ENCODE measurements around the gene PARN.

The PARN gene

DNA sequence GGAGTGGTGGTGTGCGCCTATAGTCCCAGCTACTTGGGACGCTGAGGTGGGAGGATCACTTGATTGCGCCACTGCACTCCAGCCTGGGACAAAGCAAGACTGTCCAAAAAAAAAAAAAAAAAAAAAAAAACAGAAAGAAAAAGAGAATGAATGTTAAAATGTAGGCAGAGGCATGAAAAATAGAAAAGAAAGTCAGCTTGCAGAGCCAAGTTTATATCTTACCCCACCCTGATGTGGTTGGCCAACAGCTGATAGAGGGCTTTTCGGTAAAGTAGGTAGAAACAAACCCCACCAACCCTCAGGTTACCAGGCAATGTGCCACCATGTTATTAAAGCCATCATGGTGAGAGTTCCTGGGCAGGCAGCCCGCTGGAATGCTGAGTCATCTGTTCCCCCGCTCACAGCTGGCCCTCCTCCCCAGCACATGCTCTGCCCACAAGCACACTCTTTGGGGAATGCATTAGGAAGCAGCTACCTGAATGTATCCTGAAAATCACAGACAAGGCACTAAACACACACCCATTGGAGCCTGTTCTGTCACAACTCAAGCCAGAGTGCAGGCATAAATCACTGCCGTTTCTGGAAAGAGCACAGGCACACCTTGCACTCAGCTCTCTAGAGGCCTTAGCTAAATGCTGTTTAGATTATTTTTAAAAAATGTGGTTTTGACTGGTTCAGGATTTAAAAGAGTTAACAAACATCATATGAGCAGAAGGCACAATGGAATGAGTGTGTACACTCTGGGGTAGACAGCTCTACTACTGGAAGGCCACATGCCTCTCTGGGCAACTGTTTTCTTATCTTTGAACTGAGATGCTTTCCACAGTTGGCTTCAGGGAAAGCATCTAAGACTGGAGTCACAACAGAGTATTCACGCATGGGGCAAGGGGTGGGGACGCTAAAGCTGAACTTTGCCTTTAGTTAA, 128.5 kb downstream of the PARN start:
- Histone ChIP-seq H3K9me3 (ENCODE audit: control insufficient read depth, insufficient read depth, low read length) (no peaks in the 10 kb centered on the region), H3K27ac (ENCODE audit: low read length) (no peak overlapping the region), H3K4me3 (ENCODE audit: low read length) (no peak overlapping the region), H3K27me3 (ENCODE audit: control insufficient read depth, insufficient read depth, low read length) (no peaks in the 10 kb centered on the region), H3K36me3 (ENCODE audit: control insufficient read depth, insufficient read depth, low read length) (no peaks in the 10 kb centered on the region), H3K4me1 (ENCODE audit: control insufficient read depth, insufficient read depth, low read length) (peaks cover 8% of the 10 kb centered on the region)
- no CpG with 5 or more reads among the region's 9 CpGs for WGBS (ENCODE audit: insufficient coverage, insufficient read length)
- DNase-seq (ENCODE audit: low read depth, low spot score): no peak

- Histone ChIP-seq H3K4me1 (ENCODE audit: control insufficient read depth, insufficient read depth, low read length) (peaks cover 8% of the 10 kb centered on the region), H3K27ac (ENCODE audit: low read length) (no peak overlapping the region), H3K36me3 (ENCODE audit: control insufficient read depth, insufficient read depth, low read length) (no peaks in the 10 kb centered on the region), H3K27me3 (ENCODE audit: control insufficient read depth, insufficient read depth, low read length) (no peaks in the 10 kb centered on the region), H3K9me3 (ENCODE audit: control insufficient read depth, insufficient read depth, low read length) (no peaks in the 10 kb centered on the region), H3K4me3 (ENCODE audit: low read length) (no peak overlapping the region)
- DNase-seq (ENCODE audit: low read depth, low spot score): no peak
- no CpG with 5 or more reads among the region's 2 CpGs for WGBS (ENCODE audit: insufficient coverage, insufficient read length)
Observed at GRCh38 chr16:14500791-14501190, 129.3 kb downstream of the PARN start.

- Histone ChIP-seq H3K4me3 (ENCODE audit: low read length) (no peak overlapping the region), H3K9me3 (ENCODE audit: control insufficient read depth, insufficient read depth, low read length) (no peaks in the 10 kb centered on the region), H3K27ac (ENCODE audit: low read length) (no peak overlapping the region), H3K36me3 (ENCODE audit: control insufficient read depth, insufficient read depth, low read length) (no peaks in the 10 kb centered on the region), H3K27me3 (ENCODE audit: control insufficient read depth, insufficient read depth, low read length) (no peaks in the 10 kb centered on the region), H3K4me1 (ENCODE audit: control insufficient read depth, insufficient read depth, low read length) (peaks cover 8% of the 10 kb centered on the region)
- no peak for DNase-seq (ENCODE audit: low read depth, low spot score)
- WGBS (ENCODE audit: insufficient coverage, insufficient read length): no CpG with 5 or more reads among the region's 3 CpGs
Observed at GRCh38 chr16:14499110-14499509, 130.9 kb downstream of the PARN start.

- no peak for DNase-seq (ENCODE audit: low read depth, low spot score)
- Histone ChIP-seq H3K9me3 (ENCODE audit: control insufficient read depth, insufficient read depth, low read length) (no peaks in the 10 kb centered on the region), H3K4me3 (ENCODE audit: low read length) (no peak overlapping the region), H3K36me3 (ENCODE audit: control insufficient read depth, insufficient read depth, low read length) (no peaks in the 10 kb centered on the region), H3K27ac (ENCODE audit: low read length) (no peak overlapping the region), H3K4me1 (ENCODE audit: control insufficient read depth, insufficient read depth, low read length) (peaks cover 8% of the 10 kb centered on the region), H3K27me3 (ENCODE audit: control insufficient read depth, insufficient read depth, low read length) (no peaks in the 10 kb centered on the region)
- WGBS (ENCODE audit: insufficient coverage, insufficient read length): no CpG with 5 or more reads among the region's 7 CpGs
Observed at GRCh38 chr16:14497245-14498082, 132.6 kb downstream of the PARN start.

GRCh38 chr16:14496786-14497185, 133.3 kb downstream of the PARN start:
- Histone ChIP-seq H3K4me1 (ENCODE audit: control insufficient read depth, insufficient read depth, low read length) (peaks cover 4% of the 10 kb centered on the region; the same call in 1 of the 2 replicates), H3K4me3 (ENCODE audit: low read length) (no peak overlapping the region), H3K27me3 (ENCODE audit: control insufficient read depth, insufficient read depth, low read length) (no peaks in the 10 kb centered on the region), H3K36me3 (ENCODE audit: control insufficient read depth, insufficient read depth, low read length) (no peaks in the 10 kb centered on the region), H3K27ac (ENCODE audit: low read length) (no peak overlapping the region), H3K9me3 (ENCODE audit: control insufficient read depth, insufficient read depth, low read length) (no peaks in the 10 kb centered on the region)
- 100% methylated on average over 3 of the region's 7 CpGs for WGBS (ENCODE audit: insufficient coverage, insufficient read length)
- no peak for DNase-seq (ENCODE audit: low read depth, low spot score)

DNA sequence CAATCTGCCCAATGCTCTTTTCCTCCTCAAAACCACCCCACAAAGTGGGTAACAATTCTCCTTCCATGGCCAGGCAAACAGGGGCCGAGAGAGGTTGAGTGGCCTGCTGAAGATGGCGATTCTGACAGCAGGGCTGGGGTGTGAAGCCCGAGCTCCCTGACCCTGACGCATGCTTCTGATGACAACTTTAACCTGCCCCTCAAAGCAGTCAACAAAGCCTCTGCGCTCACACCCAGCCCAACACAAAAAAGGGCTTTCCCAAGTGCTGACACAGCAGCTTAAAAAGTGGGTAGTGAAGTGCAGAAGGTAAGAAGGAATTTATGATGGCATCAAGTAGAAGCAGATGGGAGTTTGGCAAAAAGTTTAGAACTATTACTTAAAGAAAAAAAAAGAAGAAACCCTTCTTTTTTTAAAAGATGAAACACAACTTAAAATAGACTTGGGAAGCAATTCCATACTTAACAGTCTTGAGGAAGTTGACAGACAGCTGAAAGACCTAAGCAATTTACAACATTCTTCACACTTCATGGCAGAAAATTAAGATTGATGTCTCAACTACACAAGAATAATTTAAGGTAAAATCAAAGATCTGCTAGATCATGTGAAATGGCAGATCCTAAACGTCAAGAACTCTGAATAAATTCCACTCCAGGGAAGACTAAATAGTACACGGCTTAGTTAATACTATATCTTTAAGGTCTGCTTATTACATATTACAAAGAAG, 133.9 kb downstream of the PARN start:
- H3K27ac ChIP-seq (ENCODE audit: low read length): no peak overlapping the region
- H3K4me3 ChIP-seq (ENCODE audit: low read length): no peak overlapping the region
- H3K4me1 ChIP-seq (ENCODE audit: control insufficient read depth, insufficient read depth, low read length): 0 out of 2 replicates have a peak, but pooled peaks cover 2% of the 10 kb centered on the region
- no CpG with 5 or more reads among the region's 7 CpGs for WGBS (ENCODE audit: insufficient coverage, insufficient read length)
- H3K27me3 ChIP-seq (ENCODE audit: control insufficient read depth, insufficient read depth, low read length): no peaks in the 10 kb centered on the region
- H3K9me3 ChIP-seq (ENCODE audit: control insufficient read depth, insufficient read depth, low read length): no peaks in the 10 kb centered on the region
- DNase-seq (ENCODE audit: low read depth, low spot score): no peak
- H3K36me3 ChIP-seq (ENCODE audit: control insufficient read depth, insufficient read depth, low read length): no peaks in the 10 kb centered on the region

DNA sequence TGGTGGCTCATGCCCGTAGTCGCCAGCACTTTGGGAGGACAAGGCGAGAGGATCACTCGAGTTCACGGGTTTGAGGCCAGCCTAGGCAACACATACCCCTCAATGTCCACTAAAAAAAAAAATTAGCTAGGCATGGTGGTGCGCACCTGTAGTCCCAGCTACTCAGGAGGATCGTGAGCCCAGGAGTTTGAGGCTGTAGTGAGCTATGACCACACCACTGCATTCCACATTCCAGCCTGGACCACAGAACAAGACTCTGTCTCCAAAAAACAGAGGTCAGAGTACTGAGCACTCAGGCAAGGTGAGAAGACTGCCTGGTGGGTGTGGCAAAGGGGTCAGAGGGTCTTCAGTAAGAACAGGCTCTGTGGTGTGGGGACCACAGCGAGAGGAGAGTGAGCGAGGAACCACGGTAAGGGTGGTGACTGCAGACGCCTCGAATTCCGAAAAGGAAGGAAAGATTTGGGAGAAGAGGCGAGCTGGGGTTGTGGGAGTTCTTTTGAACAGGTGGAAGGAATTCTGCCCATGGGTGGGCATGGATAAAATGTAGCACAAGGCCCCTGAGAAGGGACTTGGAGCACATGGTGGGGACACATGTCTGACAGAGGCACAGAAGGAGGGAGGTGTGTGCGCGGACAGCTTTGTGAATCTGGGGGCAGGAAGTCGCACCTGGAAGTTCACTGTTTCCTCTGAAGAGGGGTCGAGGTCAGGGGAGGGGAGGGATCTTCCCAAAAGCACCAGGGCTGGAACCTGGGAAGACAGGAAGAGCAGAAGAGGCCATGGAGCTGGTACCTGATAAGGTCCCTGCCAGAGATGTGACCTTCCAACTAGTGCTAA, 134.6 kb downstream of the PARN start:
- peaks cover 2% of the 10 kb centered on the region for H3K4me1 ChIP-seq (ENCODE audit: control insufficient read depth, insufficient read depth, low read length)
- no peaks in the 10 kb centered on the region for H3K9me3 ChIP-seq (ENCODE audit: control insufficient read depth, insufficient read depth, low read length)
- no peaks in the 10 kb centered on the region for H3K36me3 ChIP-seq (ENCODE audit: control insufficient read depth, insufficient read depth, low read length)
- DNase-seq (ENCODE audit: low read depth, low spot score): no peak
- WGBS (ENCODE audit: insufficient coverage, insufficient read length): no CpG with 5 or more reads among the region's 18 CpGs
- no peak overlapping the region for H3K27ac ChIP-seq (ENCODE audit: low read length)
- H3K4me3 ChIP-seq (ENCODE audit: low read length): no peak overlapping the region
- H3K27me3 ChIP-seq (ENCODE audit: control insufficient read depth, insufficient read depth, low read length): no peaks in the 10 kb centered on the region

DNA sequence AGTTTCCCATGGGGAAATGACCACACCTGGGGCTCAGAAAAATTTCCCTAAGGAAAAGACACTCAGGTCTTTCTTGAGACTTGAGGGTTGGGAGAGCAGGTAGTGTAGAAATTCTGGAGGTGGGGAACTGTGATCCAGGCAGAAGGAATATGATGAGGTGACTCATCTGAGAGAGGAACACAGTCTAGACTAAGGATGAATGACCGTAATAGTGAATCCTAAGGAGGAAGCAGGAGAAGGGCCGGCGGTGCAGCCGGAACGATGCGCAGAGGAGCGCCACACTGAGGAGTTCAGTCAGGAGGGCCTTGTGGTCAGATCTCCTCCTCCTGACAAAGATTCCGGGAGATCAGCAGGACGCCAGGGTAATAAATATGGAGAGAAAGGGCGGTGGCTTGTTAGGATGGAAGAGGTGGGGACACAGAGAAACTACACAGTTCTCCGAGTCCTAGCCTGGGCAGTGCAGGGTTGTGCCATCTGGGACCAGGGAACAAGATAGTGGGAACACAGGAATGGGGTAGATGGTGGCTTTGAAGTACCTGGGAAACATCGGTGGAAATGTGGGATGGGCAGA, 135.6 kb downstream of the PARN start:
- Histone ChIP-seq H3K4me3 (ENCODE audit: low read length) (no peak overlapping the region), H3K27me3 (ENCODE audit: control insufficient read depth, insufficient read depth, low read length) (no peaks in the 10 kb centered on the region), H3K27ac (ENCODE audit: low read length) (no peak overlapping the region), H3K4me1 (ENCODE audit: control insufficient read depth, insufficient read depth, low read length) (peaks cover 6% of the 10 kb centered on the region), H3K36me3 (ENCODE audit: control insufficient read depth, insufficient read depth, low read length) (no peaks in the 10 kb centered on the region), H3K9me3 (ENCODE audit: control insufficient read depth, insufficient read depth, low read length) (no peaks in the 10 kb centered on the region)
- WGBS (ENCODE audit: insufficient coverage, insufficient read length): no CpG with 5 or more reads among the region's 12 CpGs
- DNase-seq (ENCODE audit: low read depth, low spot score): no peak

DNA sequence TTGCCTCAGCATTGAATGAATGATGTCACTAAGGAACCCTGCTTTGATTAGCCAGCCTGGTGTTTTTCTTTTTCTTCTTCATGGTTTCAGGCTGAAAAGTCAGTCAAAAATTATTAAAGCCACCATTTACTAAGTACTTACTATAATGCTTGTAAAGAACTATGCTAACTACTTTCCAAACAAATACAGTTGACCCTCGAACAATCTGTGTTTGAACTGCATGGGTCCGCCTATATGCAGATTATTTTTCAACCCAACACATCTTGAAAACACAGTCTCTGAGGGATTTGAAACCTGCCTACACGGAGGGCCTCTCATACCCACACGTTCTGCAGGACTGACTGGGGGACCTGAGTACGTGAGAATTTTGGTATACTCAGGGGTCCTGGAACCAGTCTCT, 136.3 kb downstream of the PARN start:
- no peak overlapping the region for H3K27ac ChIP-seq (ENCODE audit: low read length)
- H3K27me3 ChIP-seq (ENCODE audit: control insufficient read depth, insufficient read depth, low read length): no peaks in the 10 kb centered on the region
- no peaks in the 10 kb centered on the region for H3K9me3 ChIP-seq (ENCODE audit: control insufficient read depth, insufficient read depth, low read length)
- H3K4me3 ChIP-seq (ENCODE audit: low read length): no peak overlapping the region
- WGBS (ENCODE audit: insufficient coverage, insufficient read length): no CpG with 5 or more reads among the region's 5 CpGs
- H3K36me3 ChIP-seq (ENCODE audit: control insufficient read depth, insufficient read depth, low read length): no peaks in the 10 kb centered on the region
- H3K4me1 ChIP-seq (ENCODE audit: control insufficient read depth, insufficient read depth, low read length): peaks cover 7% of the 10 kb centered on the region
- DNase-seq (ENCODE audit: low read depth, low spot score): no peak
